HL-60/S4 (cell line): ENCODE measurements around the gene RGS5.

Experiments used
- in situ Hi-C: fragments of 300-500 bp; cut with MboI; formaldehyde crosslinking; loops from 2 replicates; pipeline ENCODE4 v1.14.3; 2022; ENCODE audit warnings: low sequenced_read_pairs

The RGS5 gene

GRCh38 chr1:163148911-163149310, 53.8 kb downstream of the RGS5 start:
- in situ Hi-C loops, result no loop called here

- in situ Hi-C loops, result no loop called here
Observed at GRCh38 chr1:163147019-163147418, 55.7 kb downstream of the RGS5 start.

- in situ Hi-C loops, result no loop called here
Observed at GRCh38 chr1:163145435-163145834, 57.3 kb downstream of the RGS5 start.

GRCh38 chr1:163144418-163144817, 58.3 kb downstream of the RGS5 start:
- in situ Hi-C loops, result no loop called here

GRCh38 chr1:163142152-163142551, 60.6 kb downstream of the RGS5 start:
- in situ Hi-C loops, result no loop called here

- in situ Hi-C loops, result no loop called here
Observed at GRCh38 chr1:163141556-163141955, 61.2 kb downstream of the RGS5 start.

GRCh38 chr1:163137556-163138265, 65.0 kb downstream of the RGS5 start:
- in situ Hi-C loops, result no loop called here

- in situ Hi-C loops, result no loop called here
Observed at GRCh38 chr1:163131981-163132380, 70.7 kb downstream of the RGS5 start.

GRCh38 chr1:163130225-163130856, 72.4 kb downstream of the RGS5 start:
- in situ Hi-C loops, result no loop called here

GRCh38 chr1:163128282-163128681, 74.4 kb downstream of the RGS5 start:
- in situ Hi-C loops, result no loop called here

GRCh38 chr1:163124812-163125211, 77.9 kb downstream of the RGS5 start:
- in situ Hi-C loops, result no loop called here

GRCh38 chr1:163120372-163120771, 82.3 kb downstream of the RGS5 start:
- in situ Hi-C loops, result no loop called here

- in situ Hi-C loops, result no loop called here
Observed at GRCh38 chr1:163119707-163120106, 83.0 kb downstream of the RGS5 start.

- in situ Hi-C loops, result no loop called here
Observed at GRCh38 chr1:163115887-163116286, 86.8 kb downstream of the RGS5 start.

GRCh38 chr1:163107655-163108054, 95.1 kb downstream of the RGS5 start:
- in situ Hi-C loops, result no loop called here

- in situ Hi-C loops, result no loop called here
Observed at GRCh38 chr1:163106364-163106987, 96.2 kb downstream of the RGS5 start.

GRCh38 chr1:163104385-163105099, 98.2 kb downstream of the RGS5 start:
- in situ Hi-C loops, result no loop called here

- in situ Hi-C loops, result no loop called here
Observed at GRCh38 chr1:163102590-163102989, 100.1 kb downstream of the RGS5 start.

- in situ Hi-C loops, result no loop called here
Observed at GRCh38 chr1:163095213-163095612, 107.5 kb downstream of the RGS5 start.

- in situ Hi-C loops, result no loop called here
Observed at GRCh38 chr1:163094589-163094988, 108.1 kb downstream of the RGS5 start.

GRCh38 chr1:163094182-163094581, 108.5 kb downstream of the RGS5 start:
- in situ Hi-C loops, result no loop called here

- in situ Hi-C loops, result no loop called here
Observed at GRCh38 chr1:163093579-163093978, 109.1 kb downstream of the RGS5 start.
